Endothelial cell of hepatic sinusoid (primary cell): ENCODE measurements around the gene DNALI1.
"Not testable (repeated sequence)": the region's sequence is repeated elsewhere in the genome, so short reads cannot be mapped to it uniquely, and the experiment has no call there.

Source experiments
- in situ Hi-C: cut with HindIII; loops from 2 replicates; pipeline ENCODE4 v1.10.0; 2017; ENCODE audit warnings: low sequenced_read_pairs

DNALI1 gene

GRCh38 chr1:37553927-37554808 lies 2.6 kb upstream of the DNALI1 start, which contains the start of gene SNIP1:
TSS of gene SNIP1 (minus strand) at chr1:37554293. CDS start at chr1:37554229, 64 bp downstream.
- in situ Hi-C loops: no loop called here

DNA sequence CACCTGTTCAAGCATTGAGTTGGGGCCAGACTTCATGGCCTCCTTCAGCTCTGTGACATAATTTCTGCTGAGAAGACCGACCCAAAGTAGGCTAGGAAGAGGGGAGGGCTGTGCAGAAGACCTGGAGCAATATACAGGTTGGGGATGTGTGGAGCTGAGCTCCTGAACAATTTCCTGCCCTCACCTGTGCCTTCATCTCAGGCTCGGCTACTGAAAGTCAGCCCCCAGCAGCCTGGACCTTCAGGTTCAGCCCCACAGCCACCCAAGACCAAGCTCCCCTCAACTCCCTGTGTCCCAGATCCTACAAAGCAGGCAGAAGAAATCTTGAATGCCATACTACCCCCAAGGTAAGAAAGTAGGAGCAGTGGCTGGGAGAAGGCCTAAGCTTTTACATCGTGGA lies 662 bp downstream of the DNALI1 start:
- in situ Hi-C loops: loop anchor here (5.0 kb wide), 1 partner anchor 60 kb away; no protein-coding TSS in a partner anchor

DNA sequence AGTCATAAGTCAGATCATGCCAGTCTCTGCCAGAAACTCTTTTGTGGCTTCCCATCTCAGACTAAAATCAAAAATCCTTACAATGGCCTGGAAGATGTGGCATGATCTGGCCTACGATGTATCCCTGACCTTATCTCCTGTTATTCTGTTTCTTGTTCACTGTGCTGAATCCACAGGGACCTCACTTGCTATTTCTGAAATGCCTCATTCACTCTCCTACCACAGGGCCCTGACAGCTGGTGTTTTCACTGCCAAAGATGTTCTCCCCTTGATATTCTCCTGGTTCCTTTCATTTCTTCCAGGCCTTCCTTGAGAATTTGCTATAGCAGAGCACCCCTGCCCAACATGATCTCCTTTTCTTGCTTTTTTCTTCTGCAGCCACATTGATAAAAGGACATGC lies 1.7 kb downstream of the DNALI1 start:
- in situ Hi-C loops: loop anchor here (5.0 kb wide), 1 partner anchor 61 kb away; no protein-coding TSS in a partner anchor

DNA sequence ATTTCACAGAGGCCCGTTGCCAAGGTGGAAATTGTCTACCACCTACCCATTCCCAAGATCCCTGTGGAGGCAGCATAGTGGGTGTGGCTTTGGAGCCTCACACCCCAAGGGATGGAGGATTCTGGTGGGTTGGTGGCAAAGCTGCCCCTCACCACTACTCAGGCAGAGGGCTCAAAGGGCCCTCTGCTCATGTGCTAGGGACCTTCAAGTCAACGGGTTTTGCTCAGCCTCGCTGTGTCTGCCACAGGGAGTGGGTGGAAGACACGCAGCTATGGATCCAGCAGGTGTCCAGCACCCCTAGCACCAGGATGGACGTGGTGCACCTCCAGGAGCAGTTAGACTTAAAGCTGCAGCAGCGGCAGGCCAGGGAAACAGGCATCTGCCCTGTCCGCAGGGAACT lies 2.3 kb downstream of the DNALI1 start:
- in situ Hi-C loops: loop anchor here (5.0 kb wide), 1 partner anchor 62 kb away; no protein-coding TSS in a partner anchor

DNA sequence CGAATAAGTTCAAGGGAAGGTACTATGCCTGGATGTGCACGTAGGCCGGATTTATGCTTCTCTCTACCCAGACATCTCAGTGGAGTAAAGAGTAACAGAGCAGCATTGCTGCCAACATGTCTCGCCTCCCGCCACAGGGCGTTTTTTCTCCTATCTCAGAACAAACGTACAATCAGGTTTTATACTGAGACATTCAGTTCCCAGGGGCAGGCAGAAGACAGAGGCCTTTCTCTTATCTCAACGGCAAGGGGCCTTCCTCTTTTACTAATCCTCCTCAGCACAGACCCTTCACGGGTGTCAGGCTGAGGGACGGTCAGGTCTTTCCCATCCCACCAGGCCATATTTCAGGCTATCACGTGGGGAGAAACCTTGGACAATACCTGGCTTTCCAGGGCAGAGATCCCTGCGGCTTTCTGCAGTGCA lies 3.2 kb downstream of the DNALI1 start:
- in situ Hi-C loops: loop anchor here (5.0 kb wide), 1 partner anchor 63 kb away; no protein-coding TSS in a partner anchor

- in situ Hi-C loops: no loop called here
Measured at GRCh38 chr1:37560401-37561132, 3.8 kb downstream of the DNALI1 start.

- in situ Hi-C loops: no loop called here
Measured at GRCh38 chr1:37561133-37562132, 4.7 kb downstream of the DNALI1 start.

DNA sequence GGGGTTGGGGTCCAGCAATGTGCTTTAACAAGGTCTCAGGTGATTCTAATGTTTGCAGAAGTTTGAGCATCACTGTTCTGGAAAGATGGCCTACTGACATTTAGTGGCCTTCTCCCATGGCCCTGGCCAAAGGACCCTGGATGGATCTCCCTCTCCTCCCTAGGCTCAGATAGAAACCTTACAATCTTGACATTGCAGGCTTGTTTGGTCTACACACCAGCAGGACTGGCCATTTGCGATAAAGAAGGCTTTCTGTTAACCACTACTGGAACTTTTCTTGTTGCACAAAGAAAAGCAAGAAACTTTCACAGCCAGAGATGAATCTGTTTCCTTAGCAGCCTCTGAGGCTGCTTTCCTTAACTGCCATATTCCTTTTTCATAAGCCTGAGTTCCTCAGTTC lies 6.2 kb downstream of the DNALI1 start:
- in situ Hi-C loops: no loop called here

GRCh38 chr1:37564892-37565291 lies 8.2 kb downstream of the DNALI1 start:
- in situ Hi-C loops: no loop called here

DNA sequence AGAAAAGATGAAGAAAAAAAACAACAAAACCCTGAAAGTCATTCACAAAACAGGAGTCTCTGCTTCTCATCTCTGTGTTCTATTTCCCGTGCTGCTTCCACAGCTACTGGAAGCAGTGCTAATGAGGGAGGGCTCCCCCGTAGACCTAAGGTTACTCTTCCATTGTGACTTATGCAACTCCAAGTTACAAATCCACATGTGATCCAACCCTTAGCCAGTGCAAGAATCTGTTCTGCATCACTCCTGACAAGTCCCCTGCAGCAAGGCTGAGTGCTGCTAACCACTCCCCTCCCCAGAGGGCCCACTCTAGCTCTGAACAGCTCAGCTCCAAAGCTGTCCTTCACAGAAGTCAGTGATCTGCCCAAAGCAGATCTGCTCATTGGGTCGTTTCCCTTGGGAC lies 10.3 kb downstream of the DNALI1 start:
- in situ Hi-C loops: no loop called here

- in situ Hi-C loops: no loop called here
Measured at GRCh38 chr1:37570528-37571334, 14.0 kb downstream of the DNALI1 start.

DNA sequence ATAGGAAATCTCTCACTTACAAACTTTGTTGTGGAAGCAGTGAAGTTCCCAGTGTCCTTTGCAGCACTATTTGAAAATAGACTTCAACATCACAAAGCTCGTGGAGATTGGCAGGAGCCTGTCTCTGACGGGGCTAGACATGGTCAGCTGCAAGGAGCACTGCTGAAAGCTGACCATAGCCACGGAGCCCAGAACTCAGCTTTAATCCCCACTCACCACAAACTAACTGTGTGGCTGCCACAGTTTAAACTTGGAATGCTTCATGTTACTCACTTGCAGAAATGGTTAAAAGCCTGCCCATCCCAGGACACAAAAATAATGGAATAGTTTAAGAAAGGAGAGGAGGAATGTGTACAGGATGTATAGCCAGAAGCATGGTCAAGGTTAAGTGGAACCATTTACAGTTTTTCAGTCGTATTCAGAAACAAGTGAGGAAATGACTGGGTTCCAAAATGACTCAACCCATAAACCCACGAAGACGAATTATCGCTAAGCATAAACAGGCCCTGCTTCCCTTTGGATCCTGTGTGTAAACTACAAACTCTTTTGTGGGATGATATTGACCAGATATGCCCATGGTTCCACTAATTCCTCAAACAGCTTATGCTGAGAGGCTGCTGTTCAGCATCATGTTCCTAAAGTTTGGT lies 18.2 kb downstream of the DNALI1 start:
- in situ Hi-C loops: no loop called here

DNA sequence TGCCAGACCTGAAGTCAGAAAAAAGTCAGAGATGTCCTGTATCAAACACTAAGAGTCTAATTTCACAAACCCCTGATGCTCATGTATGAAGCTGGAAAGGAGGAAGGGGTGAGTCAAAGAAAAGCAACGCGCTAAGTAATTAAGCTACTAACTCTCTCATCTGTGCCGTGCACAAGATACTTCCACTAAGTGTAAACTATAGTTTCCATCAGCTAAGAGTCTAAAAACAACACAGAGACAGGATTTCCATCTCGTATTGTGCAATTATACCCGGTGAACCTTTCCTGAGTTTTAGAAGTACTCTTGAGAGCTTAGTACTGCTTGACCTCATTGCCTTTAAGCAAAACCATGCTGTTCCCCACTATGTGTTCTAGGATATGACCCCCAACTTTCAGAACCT lies 19.0 kb downstream of the DNALI1 start:
- in situ Hi-C loops: no loop called here

DNA sequence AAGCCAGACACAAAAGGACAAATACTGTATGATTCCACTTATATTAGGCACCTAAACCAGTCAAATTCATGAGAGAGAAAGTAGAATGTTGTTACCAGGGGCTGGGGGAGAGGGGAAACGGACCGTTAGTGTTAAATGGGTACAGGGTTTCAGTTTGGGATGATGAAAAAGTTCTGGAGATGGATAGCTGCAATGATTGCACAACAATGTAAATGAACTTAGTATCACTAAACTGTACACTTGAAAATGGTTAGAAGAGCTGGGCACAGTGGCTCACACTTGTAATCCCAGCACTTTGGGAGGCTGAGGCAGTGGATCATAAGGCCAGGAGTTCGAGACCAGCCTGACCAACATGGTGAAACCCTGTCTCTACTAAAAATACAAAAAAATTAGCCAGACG lies 27.8 kb downstream of the DNALI1 start:
- in situ Hi-C loops: not testable (repeated sequence)

- in situ Hi-C loops: no loop called here
Measured at GRCh38 chr1:37588939-37589338, 32.2 kb downstream of the DNALI1 start.

DNA sequence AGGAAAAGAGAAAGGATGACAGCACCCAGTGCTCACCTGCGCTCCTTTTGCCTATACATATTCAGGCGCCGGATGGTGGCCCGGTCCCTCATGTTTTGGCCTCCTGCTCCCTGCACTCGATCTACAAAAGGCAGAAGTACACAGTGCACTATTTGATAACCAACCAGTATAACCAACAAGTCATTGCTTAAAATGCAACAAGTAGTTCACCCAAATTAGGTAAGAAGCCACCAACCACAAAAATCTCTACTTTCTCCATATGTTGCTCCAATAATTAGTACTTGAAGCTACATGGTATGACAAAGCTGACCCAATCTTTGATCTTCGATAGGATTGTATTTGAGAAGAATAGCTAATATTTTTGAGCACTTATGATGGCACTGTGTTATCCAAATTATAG lies 37.0 kb downstream of the DNALI1 start:
- in situ Hi-C loops: no loop called here

GRCh38 chr1:37595440-37596181 lies 38.9 kb downstream of the DNALI1 start, which contains the start of gene GNL2:
TSS of gene GNL2 (minus strand) at chr1:37595937. CDS start at chr1:37595822, 115 bp downstream.
- in situ Hi-C loops: loop anchor here (5.0 kb wide), 3 partner anchors 87 to 138 kb away; no protein-coding TSS in a partner anchor

- in situ Hi-C loops: loop anchor here (5.0 kb wide), 3 partner anchors 86 to 139 kb away; no protein-coding TSS in a partner anchor
Measured at GRCh38 chr1:37596182-37596667, 39.5 kb downstream of the DNALI1 start.
